ENCODE results near the gene MCC.

MCC gene

DNA sequence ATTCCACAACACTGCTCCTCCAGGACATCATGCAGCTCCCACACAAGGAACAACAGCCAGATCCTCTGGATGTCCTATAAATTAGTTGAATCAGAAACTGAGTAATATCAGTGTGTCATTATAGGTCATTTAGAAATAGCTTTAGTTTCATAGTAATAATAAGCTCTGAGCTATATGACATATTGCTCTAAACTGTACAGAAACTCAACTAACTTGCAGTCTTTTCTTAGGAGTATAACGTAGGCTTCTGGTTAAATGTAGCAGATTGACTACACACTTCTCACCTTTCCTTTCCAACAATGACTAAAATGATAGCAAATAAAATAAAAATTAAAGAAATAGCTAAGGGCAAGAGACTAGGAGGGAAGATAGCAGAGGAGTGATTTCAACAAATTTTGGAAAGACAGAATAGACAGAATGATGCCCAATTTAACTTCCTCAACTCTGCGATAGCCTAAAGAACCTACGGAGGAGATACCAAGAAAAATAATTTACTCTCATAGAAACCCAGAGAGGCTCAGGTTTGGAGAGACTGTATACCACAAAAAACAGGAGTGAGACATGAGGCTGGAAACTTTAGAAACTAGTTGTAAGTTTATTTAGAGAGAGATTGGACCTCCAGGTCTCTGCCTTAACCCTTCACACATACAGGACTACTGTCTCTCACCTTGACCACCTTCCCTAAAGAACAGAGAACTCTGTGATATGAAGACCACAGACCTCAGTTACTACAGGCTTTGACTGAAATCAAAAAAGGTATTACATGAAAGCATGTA, 247.1 kb downstream of the MCC start:
- no peak for DNase-seq

DNA sequence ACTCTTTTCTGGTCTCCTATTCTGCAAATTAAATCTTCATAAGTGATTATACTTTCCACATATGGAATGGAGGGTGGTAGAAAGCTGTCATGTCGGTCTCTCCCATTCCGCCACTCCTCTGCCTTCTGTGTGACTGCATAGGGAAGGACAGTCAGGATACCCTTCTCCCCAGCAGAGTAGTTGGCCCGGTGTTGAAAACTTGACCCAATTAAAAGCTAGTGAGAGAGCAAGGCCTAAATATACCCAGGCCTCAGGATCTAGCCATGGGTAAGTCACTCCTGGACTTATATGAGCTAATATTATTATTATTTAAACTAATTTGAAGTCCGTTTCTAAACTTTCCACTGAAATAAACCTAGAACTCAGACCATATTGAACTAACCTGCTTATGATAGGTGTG, 248.2 kb downstream of the MCC start:
- no peak for DNase-seq

DNA sequence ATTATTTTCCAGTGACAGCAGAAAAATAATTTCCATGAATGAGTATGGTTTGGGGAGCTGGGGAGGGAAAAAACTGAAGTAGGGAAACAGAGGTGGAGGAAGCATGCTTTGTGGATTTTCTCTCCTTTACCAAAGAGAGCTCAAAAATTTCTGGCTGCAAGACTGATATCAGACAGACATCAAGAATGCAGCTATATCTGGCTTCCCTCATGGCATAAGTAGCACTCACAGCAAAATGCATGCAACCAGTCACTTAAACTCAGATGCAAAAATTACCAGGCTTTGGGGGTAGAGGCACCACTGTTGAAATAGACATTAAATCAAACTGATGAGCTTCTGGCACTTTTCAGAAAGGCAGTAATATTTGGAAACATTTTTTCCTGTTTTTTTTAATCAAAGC, 250.4 kb downstream of the MCC start:
- no peak for DNase-seq

DNA sequence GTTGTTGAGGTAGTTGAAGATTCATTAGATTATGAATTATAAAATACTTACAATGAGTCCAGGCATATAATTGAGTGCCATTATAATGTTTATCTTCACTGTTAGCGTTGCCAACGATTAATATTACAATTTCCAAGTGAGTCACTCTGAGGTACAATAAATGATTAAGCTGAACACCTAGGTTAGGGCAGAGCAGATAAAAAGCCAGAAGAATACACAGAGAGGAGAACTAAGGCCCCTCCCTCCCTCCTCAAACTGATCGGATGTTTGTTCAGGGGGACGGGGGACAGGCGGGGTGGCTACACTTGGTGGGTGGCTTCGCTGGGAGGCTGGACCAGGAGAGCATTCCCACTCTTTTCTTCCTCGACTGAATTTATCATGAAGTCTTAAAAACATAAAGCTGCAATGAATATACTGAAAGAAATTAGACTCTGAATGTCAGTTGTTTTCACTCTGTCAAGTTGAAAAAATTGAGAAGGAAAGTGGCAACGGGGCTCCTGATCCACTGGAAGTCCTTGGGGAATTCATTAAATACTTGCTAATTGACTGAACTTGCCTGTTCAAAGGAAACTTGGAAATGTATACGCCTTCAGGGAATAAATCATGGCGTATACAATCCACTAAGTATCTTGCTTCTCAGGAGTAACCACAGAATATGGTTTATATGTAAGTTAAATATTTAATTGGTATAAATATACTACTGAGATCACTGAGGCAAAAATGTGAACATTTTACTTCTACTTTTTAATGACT, 251.5 kb downstream of the MCC start:
- no peak for DNase-seq

DNA sequence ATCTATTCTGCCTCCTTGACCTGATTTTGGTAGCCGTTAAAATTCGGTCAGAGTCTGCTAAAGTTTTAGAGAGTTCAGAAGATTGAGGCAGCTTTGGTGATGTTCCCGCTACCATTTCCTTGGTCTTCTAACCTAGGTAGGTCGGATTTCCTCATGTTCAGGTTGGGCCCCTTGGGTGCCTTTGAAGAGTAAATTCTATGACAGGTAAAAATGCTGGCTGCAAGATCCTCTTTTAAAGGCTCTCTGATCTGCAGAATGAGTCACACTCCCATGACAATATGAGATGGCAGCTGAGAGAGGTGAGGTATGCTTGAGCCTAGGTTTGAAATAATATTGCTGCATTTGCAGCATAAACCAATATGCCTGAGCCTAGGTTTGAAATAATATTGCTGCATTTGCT, 252.4 kb downstream of the MCC start:
- no peak for DNase-seq

DNA sequence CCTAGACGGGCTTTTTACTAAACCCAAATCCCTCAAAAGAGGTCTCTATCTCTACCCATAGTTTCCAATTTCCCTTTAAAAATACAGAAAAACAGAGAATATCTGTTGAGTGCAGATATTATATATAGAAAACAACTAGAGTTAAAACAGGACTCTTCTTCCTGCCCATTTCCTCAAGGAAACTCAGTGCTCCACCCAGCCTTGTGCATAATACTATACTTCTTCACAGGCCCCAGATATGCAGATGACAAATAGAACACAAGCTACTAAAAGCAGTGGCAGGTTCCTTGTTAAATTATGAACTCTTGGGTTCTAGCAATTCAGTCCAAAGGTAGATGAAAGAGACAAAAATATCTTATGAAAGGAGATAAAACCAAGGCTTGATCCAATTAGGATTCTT, 253.7 kb downstream of the MCC start:
- no peak for DNase-seq

DNA sequence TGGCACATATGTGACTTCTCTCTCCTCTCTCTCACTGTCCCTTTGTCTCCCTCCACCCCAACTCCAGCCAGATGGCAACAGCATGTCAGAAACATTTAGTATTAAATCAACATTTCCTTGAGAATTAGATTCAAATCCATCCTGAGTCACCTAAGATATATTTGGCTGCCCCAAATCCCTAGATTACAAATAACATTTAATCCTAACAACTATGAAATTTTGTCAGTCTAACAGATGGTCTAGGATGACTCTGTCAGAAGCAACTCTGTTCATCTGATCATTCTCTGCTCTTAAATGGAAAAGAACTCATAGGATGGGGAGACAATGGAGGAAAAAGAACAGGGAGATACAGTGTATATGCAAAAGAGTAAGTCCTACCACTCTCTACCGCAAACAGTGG, 254.6 kb downstream of the MCC start:
- DNase-seq = no peak

DNA sequence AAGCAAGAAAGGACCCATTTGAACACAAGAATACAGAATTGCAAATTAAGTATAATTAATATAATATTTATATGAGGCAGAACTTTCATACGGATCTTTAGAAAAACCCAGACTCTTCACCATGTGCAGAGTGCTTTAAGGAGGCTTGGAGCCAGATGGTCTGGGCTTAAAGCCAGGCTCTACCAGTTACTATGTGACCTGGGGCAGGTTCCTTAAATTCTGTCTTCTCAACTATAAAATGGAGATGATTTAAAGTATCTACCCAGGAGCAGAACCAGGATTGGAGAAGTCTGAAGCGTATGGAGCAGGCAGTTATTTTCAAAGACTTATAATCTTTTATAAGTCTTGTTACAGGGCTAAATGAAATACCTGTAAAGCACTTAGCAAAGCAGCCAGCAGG, 255.6 kb downstream of the MCC start:
- DNase-seq = no peak

DNA sequence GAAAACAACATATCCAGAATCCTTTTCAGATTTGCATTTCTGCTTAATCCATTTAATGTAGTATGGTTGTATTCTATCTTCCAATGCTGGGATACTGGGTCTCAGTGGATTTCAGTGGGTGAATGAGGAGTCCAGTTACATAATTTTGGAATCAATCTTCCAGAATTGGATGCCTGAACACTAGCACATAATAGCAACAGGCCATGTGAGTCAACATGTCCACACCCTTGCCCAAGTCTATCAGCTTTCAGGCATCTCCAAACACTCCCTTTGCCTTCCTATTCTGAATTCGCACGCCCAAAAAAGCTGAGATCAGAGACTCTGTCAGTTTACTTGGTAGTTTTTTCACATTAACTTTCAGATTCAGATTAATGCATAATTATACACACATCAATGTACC, 256.0 kb downstream of the MCC start:
- no peak for DNase-seq

DNA sequence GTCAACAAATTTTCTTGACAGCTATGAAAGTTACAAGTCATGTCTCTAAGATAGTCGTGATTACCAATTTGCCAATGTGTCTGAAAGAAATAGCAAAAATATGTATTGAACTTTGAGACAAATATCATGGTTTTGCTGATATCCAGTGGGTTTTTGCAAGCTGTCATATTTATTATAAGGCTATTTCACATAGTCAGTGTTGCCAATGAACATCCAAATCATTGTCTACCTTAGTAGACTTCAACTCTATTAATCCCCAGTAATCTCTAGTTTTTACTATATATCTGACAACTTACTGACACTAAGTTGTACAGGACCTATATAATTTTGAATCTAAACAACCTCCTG, 256.6 kb downstream of the MCC start:
- DNase-seq = no peak

DNA sequence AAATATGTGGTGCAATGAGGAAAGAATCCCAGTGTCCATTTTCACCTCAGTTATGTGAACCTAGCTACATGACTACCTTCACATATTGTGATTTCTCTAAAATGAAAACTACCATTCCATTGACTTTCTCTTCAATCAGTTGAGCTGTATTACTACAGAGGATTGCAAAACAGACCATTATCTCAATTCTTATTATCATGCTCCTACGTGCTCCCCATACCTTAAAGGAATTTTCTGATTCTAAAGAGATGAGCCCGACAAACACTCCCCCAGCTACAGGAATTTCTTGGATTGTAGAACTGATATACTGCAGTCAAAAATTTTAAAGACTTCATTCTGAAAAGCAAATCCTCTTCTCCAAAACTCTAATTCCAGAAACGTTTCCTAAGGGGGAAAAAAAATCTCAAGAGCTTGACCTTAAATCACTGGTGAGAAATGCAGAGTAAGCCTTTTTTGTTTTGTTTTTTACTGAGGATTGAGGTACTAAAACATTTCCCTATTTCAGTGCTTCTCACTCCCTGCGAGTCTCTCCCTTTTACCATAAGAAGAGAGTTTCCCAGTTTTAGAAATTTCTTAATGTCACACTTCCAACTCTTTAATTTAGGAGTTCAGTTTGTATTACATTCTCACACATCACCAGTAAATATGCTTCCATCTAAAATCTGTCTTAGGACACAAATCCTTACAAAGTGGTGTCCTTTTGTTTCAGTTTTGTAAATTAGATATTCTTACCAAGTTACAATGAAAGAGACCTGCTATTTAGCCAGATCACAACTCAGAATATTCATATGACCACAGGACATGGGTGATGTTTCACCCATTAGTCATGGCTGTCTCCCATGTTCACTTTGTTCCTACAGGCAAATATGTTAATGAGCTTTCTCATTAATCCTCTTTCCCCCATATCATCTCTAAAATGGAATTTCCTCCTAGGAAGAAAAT, 257.3 kb downstream of the MCC start:
- no peak for DNase-seq

DNA sequence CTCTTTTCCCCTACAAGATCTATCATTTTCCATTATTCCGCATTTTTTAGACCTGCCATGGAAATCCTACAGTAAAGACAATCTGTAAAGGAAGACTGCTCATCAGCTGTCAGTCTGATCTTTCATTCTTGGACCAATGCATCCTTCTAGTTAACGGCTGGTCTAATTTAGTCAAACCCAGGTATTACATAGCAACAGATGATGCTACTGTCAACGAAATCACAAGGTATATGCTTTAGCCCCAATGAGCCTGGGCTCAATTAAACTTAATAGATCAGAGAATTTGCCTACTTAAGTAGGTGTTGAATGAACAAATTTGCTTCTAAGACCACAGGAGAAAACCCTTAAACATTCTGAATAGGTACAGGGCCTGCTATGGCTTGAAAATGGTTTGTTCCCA, 260.5 kb downstream of the MCC start:
- no peak for DNase-seq

DNA sequence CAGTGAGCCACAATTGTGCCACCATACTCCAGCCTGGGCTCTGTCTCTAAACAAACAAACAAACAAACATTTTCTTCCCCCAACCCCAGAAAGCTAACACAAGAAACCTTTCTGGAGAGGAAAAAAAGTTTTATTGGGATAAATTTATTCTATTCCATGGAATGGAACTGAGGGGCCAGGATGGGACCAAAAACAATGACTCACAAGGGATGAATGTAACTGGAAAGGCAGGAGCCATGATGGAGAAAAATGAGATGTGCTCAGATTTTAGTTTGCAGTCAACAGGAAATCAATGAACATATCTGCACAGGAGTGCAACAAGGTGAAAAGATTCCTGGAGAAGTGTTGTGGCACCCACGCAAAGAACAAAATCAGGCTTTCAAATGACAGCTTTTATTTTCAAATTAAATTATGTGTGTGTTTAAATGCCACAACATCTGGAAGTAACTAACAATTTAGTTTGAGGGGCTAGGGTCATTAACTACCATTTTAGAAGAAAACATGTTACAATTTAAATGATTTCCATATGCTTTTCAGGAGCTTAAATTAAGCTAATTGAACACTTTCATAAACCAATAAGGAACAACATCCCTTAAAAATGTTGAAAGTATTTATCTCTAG, 262.0 kb downstream of the MCC start:
- no peak for DNase-seq

DNA sequence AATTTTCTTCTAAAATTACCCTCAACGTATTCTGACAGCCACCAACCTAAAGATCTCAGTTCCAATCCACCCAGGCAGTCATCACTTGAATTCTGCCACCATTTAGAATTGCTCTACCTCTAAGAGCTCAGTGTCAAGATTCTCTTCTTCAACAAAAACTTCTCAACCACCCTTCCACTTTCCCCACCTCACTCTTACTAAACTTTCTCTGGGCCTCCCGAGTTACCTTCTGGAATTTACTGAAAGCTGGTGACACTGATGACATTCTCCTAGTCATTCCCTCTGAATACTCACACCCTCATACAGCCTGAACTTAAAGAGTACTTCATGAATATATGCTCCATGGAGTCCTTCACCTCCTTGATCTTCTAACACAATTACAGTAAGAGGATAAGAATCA, 263.0 kb downstream of the MCC start:
- no peak for DNase-seq

DNA sequence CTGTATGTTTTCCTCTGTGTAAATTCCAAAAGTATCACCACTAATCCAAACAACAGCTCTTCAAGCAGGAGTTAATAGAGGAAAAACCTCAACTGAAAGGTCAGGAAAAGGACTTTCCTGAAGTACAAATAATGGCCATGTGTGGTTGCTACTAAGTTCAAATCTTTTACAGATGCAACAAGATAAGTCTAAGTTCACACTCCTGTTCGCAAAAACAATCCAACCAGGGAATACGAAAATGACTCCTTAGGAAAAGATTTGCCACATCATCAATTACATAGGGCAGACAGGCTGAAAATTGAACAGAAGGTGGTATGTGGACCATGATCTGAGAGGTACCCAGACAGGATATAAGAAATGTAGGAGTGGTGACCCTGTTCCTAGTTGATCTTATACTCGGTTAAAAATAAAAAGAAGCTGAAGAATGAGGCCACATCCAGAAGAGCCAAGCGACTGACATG, 263.6 kb downstream of the MCC start:
- no peak for DNase-seq

DNA sequence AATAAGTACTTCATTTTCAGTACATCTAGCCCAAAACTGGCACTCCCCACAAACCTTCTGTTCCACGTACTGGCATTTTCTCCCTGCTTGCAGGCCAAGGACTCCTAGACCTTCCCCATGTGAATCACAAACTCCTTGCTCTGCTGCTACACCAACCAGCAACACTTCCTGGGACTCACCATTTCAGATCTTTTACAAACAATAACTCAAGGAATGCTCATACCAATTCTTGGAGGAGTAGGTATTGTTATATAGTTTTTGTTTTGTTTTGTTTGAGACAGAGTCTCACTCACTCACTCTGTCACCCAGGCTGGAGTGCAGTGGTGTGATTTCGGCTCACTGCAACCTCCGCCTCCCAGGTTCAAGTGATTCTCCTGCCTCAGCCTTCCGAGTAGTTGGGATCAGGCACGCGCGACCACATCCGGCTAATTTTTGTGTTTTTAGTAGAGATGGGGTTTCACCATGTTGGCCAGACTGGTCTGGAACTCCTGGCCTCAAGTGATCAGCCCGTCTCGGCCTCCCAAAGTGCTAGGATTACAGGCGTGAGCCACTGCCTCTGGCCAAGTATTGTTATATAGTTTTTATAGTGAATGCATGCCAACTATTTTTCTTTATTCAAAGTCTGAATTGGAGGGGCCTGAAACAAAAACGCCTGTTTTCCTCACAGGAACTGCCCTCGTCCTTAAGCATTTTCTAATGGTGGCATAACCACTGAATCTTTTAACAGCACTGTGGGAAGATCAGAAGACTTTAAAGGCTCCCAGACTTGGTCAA, 264.2 kb downstream of the MCC start:
- no peak for DNase-seq

DNA sequence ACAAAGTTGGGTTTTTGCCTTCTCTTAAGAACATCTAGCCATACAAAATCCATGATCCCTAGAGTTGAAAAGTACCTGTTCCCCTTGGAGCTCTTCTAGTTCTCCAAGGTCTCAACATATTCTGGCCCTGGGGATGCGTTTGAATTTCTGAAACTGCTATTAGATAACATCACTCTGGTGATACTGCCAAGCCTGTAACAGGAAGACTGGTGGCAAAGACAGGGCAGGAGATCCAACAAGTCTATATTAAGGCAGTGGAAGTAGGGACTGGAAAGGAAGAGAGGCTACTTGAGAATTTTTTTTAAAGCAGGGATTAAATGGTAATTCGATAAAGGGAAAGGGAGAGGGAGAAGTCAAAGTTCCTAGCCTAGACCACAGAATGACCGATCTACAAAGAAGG, 264.9 kb downstream of the MCC start:
- no peak for DNase-seq

DNA sequence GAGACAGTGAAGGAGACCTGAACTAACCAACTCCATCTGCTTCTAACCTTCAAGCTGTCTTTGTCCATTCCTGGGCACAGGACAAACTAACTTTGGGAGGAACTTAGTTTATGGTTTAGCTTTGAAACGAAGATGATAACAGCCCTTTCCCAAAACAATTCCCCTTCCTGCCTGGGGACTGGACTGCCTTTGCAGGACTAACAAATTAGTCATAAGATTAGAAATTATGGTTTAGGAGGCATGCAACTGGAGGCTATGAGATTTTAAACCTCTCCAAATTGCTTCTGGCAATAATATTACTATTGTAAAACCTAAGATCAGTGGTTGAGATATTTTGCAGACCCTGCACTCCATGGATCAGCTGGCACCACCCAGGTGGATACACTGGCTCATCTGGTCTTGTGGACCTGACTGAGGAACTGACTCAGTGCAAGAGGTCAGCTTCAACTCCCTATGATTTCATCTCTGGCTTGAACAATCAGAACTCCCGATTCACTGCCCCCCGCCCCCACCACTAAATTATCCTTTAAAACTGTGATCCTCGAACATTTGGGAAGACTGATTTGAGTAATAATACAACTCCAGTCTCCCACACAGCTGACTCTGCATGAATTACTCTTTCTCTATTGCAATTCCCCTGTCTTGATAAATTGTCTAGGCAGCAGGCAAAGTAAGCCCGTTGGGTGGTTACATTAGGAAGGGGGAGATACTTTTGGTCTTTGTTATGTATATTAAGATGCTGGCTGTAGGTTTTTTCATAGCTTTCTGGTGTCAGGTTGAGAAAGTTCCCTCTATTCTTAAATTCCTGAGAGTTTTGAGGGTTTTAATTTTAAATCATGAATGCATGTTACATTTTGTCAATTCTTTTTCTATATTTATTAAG, 266.7 kb downstream of the MCC start:
- no peak for DNase-seq

DNA sequence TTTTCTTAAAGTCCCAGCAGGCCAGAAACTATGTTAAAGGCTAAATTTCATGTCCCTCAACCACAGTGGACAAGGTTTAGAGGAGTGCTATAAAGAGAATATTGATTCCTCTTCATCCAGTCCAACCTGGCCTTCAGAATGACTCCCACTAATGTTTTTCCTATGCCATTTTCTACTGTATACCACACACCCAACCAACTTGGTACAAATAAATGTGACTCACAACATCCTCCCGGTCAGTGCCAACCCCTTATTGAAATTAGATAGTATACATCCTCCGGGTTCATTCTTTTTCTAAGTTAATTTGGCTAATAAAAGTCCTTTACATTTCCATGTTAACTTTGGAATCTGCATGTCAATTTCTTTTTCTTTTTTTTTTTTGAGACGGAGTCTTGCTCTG, 268.6 kb downstream of the MCC start:
- DNase-seq = no peak

DNA sequence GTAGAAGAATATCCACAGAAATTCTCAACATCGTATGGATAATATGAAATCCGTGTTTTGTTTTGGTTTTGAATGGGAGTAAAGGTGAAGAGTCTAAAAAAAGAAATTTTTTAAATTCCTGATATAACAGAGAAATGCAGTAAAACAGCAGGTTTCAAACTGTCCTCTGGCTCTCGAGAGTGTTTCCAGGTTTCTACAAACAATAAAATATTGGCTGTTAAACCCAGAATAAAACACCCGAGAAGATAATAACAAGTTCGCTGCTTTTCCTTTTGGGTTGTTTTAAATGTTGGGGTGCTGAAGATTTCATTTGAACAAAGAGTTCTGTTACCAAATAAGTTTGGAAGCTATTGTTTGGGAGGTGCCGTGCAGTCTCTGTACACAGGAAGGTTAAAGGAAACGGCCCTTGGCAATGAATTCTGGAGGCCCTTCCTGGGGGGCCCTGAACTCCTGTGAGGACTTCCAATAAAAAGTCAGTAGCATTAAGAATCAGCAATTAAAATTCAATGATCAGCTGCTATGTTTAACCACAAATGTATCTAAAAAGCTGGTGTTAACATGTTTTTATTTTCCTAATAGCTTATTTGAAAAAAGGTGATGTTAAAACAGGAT, 269.2 kb downstream of the MCC start:
- DNase-seq = no peak

DNA sequence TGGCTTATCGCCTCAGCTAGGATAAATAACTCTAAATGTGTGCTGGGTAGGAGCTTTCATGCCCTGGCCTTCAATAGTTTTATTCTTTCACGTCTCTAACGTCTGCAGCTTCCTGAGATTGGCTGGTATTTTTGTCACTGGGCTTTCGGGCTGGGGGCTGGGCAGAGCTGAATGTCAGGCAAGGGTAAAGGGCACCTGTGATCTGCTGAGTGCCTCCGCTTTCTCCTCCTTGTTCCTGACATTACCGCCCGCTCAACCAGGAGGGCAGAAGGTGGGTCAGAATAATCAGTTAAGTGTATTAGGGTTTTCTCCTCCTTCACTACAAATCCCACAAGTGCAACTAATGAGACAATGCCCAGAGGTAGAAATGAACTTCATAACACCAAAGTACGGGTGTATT, 270.1 kb downstream of the MCC start:
- DNase-seq = no peak

All from activated CD8-positive, alpha-beta memory T cell treated with anti-CD3 and anti-CD28 coated beads, Interleukin-2, amount 50 U/mL, for 48 hours (primary cell).